ENCODE results near the gene TNFAIP8. TPM values are rescaled to one million over a fixed set of nuclear protein-coding genes. Genes with fewer than 3 reads are reported as not detected.
A peak's percentile ranks its signal among the peaks of the same experiment; 100 is the strongest.

TNFAIP8 gene
- total RNA-seq, 1 experiment from 2014 or later = 16.4 TPM

GRCh38 chr5:119409235-119409815 is 53.5 kb downstream of the TNFAIP8 start:
- no peak overlapping the region for H2AFZ ChIP-seq
- no peak overlapping the region for H3K27ac ChIP-seq
- no peaks in the 10 kb centered on the region for H4K20me1 ChIP-seq (ENCODE audit: insufficient read depth)
- ChIA-PET CTCF (no interaction called here), POLR2A (ENCODE audit: unreplicated experiment) (no interaction called here)
- BruUV-seq (replicated peaks) = no TSS peak
- no peaks in the 10 kb centered on the region for H3K9me3 ChIP-seq (ENCODE audit: insufficient read depth, low read depth)
- intact Hi-C loops (cut with micrococcal nuclease; ENCODE audit: unreplicated experiment) = no loop called here
- H3K27me3 ChIP-seq (ENCODE audit: insufficient read depth, low read depth) = no peaks in the 10 kb centered on the region
- H3K4me3 ChIP-seq = no peak overlapping the region
- no peaks in the 10 kb centered on the region for H3K36me3 ChIP-seq (ENCODE audit: low read depth)
- H3K79me2 ChIP-seq (ENCODE audit: low read depth) = no peaks in the 10 kb centered on the region
- peaks cover 14% of the 10 kb centered on the region; the same call in 1 of the 2 replicates for H3K4me1 ChIP-seq (replicated peaks; ENCODE audit: insufficient read depth)
- DNase-seq = no peak
- no peaks in the 10 kb centered on the region for H3F3A ChIP-seq (ENCODE audit: insufficient read depth, low read depth)
- H3K9me2 ChIP-seq (ENCODE audit: insufficient read depth) = no peaks in the 10 kb centered on the region
- TF ChIP-seq CTCF (conservative IDR thresholded peaks at IDR 0.05) = no peak
- no peak for TF ChIP-seq EZH2 (IDR thresholded peaks at IDR 0.05; ENCODE audit: low read depth)
- H3K4me2 ChIP-seq = no peak overlapping the region

GRCh38 chr5:119410448-119411159 is 54.8 kb downstream of the TNFAIP8 start:
- Histone ChIP-seq H3K4me1 (replicated peaks; ENCODE audit: insufficient read depth) (peaks cover 14% of the 10 kb centered on the region; the same call in 1 of the 2 replicates), H3K79me2 (ENCODE audit: low read depth) (no peaks in the 10 kb centered on the region), H3K27me3 (ENCODE audit: insufficient read depth, low read depth) (no peaks in the 10 kb centered on the region), H3K4me3 (no peak overlapping the region), H3K4me2 (no peak overlapping the region), H3K9me3 (ENCODE audit: insufficient read depth, low read depth) (no peaks in the 10 kb centered on the region), H3K36me3 (ENCODE audit: low read depth) (no peaks in the 10 kb centered on the region), H3K9me2 (ENCODE audit: insufficient read depth) (no peaks in the 10 kb centered on the region), H4K20me1 (ENCODE audit: insufficient read depth) (no peaks in the 10 kb centered on the region), H3F3A (ENCODE audit: insufficient read depth, low read depth) (no peaks in the 10 kb centered on the region), H2AFZ (no peak overlapping the region), H3K27ac (no peak overlapping the region)
- POLR2A ChIA-PET (ENCODE audit: unreplicated experiment) = no interaction called here
- DNase-seq = no peak
- no TSS peak for BruUV-seq (replicated peaks)
- TF ChIP-seq CTCF (conservative IDR thresholded peaks at IDR 0.05) = no peak
- no peak for TF ChIP-seq EZH2 (IDR thresholded peaks at IDR 0.05; ENCODE audit: low read depth)
- CTCF ChIA-PET = interaction anchor here (0.6 to 2.0 kb wide), 4 partner anchors 54 to 422 kb away, joined by 4 to 13 read pairs (median 7); partner anchors contain the start of genes DTWD2 and TNFAIP8
- intact Hi-C loops (cut with micrococcal nuclease; ENCODE audit: unreplicated experiment) = loop anchor here (5.0 to 10.0 kb wide), 2 partner anchors 88 to 226 kb away; no protein-coding TSS in a partner anchor

- DNase-seq = peak; percentile 36 to 61
- Histone ChIP-seq H3K79me2 (ENCODE audit: low read depth) (no peaks in the 10 kb centered on the region), H3K9me2 (ENCODE audit: insufficient read depth) (no peaks in the 10 kb centered on the region), H4K20me1 (ENCODE audit: insufficient read depth) (no peaks in the 10 kb centered on the region), H3K4me1 (replicated peaks; ENCODE audit: insufficient read depth) (peaks cover 14% of the 10 kb centered on the region; the same call in 1 of the 2 replicates), H3K27ac (no peak overlapping the region), H3K4me3 (peak overlapping the region; percentile 59), H3K4me2 (peak overlapping the region; percentile 76), H2AFZ (peak overlapping the region; percentile 85), H3K9me3 (ENCODE audit: insufficient read depth, low read depth) (no peaks in the 10 kb centered on the region), H3K27me3 (ENCODE audit: insufficient read depth, low read depth) (no peaks in the 10 kb centered on the region), H3F3A (ENCODE audit: insufficient read depth, low read depth) (no peaks in the 10 kb centered on the region), H3K36me3 (ENCODE audit: low read depth) (no peaks in the 10 kb centered on the region)
- intact Hi-C loops (cut with micrococcal nuclease; ENCODE audit: unreplicated experiment) = loop anchor here (1.0 to 10.0 kb wide), 7 partner anchors 55 to 423 kb away; partner anchors contain the start of genes DMXL1, DTWD2 and TNFAIP8
- no TSS peak for BruUV-seq (replicated peaks)
- POLR2A ChIA-PET (ENCODE audit: unreplicated experiment) = interaction anchor here (0.8 kb wide), 1 partner anchor 423 kb away, joined by 29 read pairs; the partner anchor contains the start of gene DTWD2
- TF ChIP-seq EZH2 (IDR thresholded peaks at IDR 0.05; ENCODE audit: low read depth) (no peak), CTCF (conservative IDR thresholded peaks at IDR 0.05) (peak; percentile 88)
- CTCF ChIA-PET = interaction anchor here (0.6 to 2.0 kb wide), 9 partner anchors 24 to 424 kb away, joined by 3 to 13 read pairs (median 6); partner anchors contain the start of genes DMXL1, DTWD2 and TNFAIP8
Measured at GRCh38 chr5:119411361-119412278, 55.8 kb downstream of the TNFAIP8 start.
